Measurements from ENCODE around the gene MEIOC. TPM values are rescaled to one million over a fixed set of nuclear protein-coding genes. Genes with fewer than 3 reads are reported as not detected.

MEIOC gene
- total and polyA plus RNA-seq, 2 of the 8 experiments (the other 6 are each of a cell fraction or from before 2014, with no cell fraction given) = 4.2 to 4.8 TPM

GRCh38 chr17:44648963-44649362, 7.3 kb upstream of the MEIOC start (continued):
- no peak for TF ChIP-seq EGR1 (IDR thresholded peaks at IDR 0.05; ENCODE audit: borderline replicate concordance, low read depth, low read length)
- TF ChIP-seq KDM1A (IDR thresholded peaks at IDR 0.05; ENCODE audit: borderline replicate concordance, low read length) = no peak
- no peak for TF ChIP-seq FOSL1 (IDR thresholded peaks at IDR 0.05; ENCODE audit: insufficient read depth, low read depth, low read length)
- no peak for TF ChIP-seq KDM4A (IDR thresholded peaks at IDR 0.05; ENCODE audit: low read depth, low read length, severe bottlenecking)

Data from H1 (cell line).